GM12878 (cell line): ENCODE measurements around the gene ETDC. TPM values are rescaled to one million over a fixed set of nuclear protein-coding genes. Genes with fewer than 3 reads are reported as not detected.
"Not testable (repeated sequence)": the region's sequence is repeated elsewhere in the genome, so short reads cannot be mapped to it uniquely, and the experiment has no call there.

Source experiments
- ATAC-seq: fragments of 200-7000 bp; cut with Tn5 transposase; 3 replicates; pipeline ENCODE4 v1.9.1; 2020; ENCODE audit warnings: mild to moderate bottlenecking, moderate library complexity
- Bru-seq: library from RNA; stranded (reverse); fragments of 400-500 nt; gene quantifications from one replicate; lab custom pipeline; 2021; lab: Mats Ljungman, UMichigan
- BruChase-seq, 2 experiments: library from RNA; stranded (reverse); fragments of 400-500 nt; gene quantifications; one replicate each; lab custom pipeline; 2021; lab: Mats Ljungman, UMichigan
- BruUV-seq: library from RNA; stranded (reverse); fragments of 400-500 nt; replicated peaks from 2 replicates; lab custom pipeline; 2021; lab: Mats Ljungman, UMichigan
- CTCF ChIA-PET: fragments of 300-600 bp; sonication (Branson Sonifier 250); formaldehyde crosslinking; extraction: SDS; loops from one replicate; lab custom pipeline; 2021; ENCODE audit warnings: inconsistent platforms; lab: Yijun Ruan, JAX
- POLR2A ChIA-PET: fragments of 350-600 bp; formaldehyde crosslinking; extraction: SDS; loops from one replicate; lab custom pipeline; 2021; ENCODE audit warnings: inconsistent platforms; lab: Charles Lee
- RAD21 ChIA-PET: fragments of 300-600 bp; sonication (Branson Sonifier 250); formaldehyde crosslinking; loops from one replicate; lab custom pipeline; 2023; ENCODE audit warnings: antibody characterized with exemption; ENCODE audit not compliant: unreplicated experiment; lab: Charles Lee
- SMC1A ChIA-PET: fragments of 300-600 bp; sonication (Branson Sonifier 250); formaldehyde crosslinking; loops from one replicate; lab custom pipeline; 2023; ENCODE audit not compliant: unreplicated experiment, uncharacterized antibody; lab: Charles Lee
- DNase-seq: peaks from one replicate; pipeline ENCODE4 v3.0.0-alpha.2; 2011; ENCODE audit warnings: low read depth, low spot score
- FAIRE-seq: peaks from 3 replicates; lab custom pipeline; 2011; peaks lifted over from hg19 to GRCh38; lab: Jason Lieb, UNC
- H2AFZ ChIP-seq: 2 replicates; pipeline ENCODE4 v1.6.0; 2011; ENCODE audit warnings: low read depth, low read length, control low read depth; ENCODE audit not compliant: control insufficient read depth
- H3K27ac ChIP-seq: 2 replicates; pipeline ENCODE4 v1.5.1; 2011; ENCODE audit warnings: control low read depth; ENCODE audit not compliant: control insufficient read depth, insufficient read depth
- H3K27me3 ChIP-seq, 2 experiments: replicated peaks in 1 of 2; 2 replicates each; pipeline versions ENCODE4 v1.6.0 to v1.6.1; 2011; ENCODE audit warnings: low read length in 1 of 2; ENCODE audit not compliant: control insufficient read depth in 2 of 2, insufficient read depth in 2 of 2
- H3K36me3 ChIP-seq, 2 experiments: 2 replicates each; pipeline ENCODE4 v1.5.1; 2011; ENCODE audit warnings: low read length in 1 of 2; ENCODE audit not compliant: control insufficient read depth in 2 of 2, insufficient read depth in 2 of 2
- H3K4me1 ChIP-seq: 2 replicates; pipeline ENCODE4 v1.6.1; 2011; ENCODE audit warnings: mild to moderate bottlenecking, low read length, moderate library complexity, mixed read lengths; ENCODE audit not compliant: control insufficient read depth, insufficient read depth
- H3K4me2 ChIP-seq: 2 replicates; pipeline ENCODE4 v1.6.0; 2011; ENCODE audit warnings: control low read depth; ENCODE audit not compliant: control insufficient read depth, insufficient read depth
- H3K4me3 ChIP-seq: fragments of 200-600 bp; sonication (generic); 2 replicates; pipeline ENCODE4 v1.5.1; 2016
- H3K79me2 ChIP-seq: 2 replicates; pipeline ENCODE4 v1.6.0; 2011; ENCODE audit warnings: low read length; ENCODE audit not compliant: control insufficient read depth, insufficient read depth
- H3K9ac ChIP-seq: 2 replicates; pipeline ENCODE4 v1.8.0; 2011; ENCODE audit warnings: low read length, control low read depth, mixed read lengths; ENCODE audit not compliant: control insufficient read depth, insufficient read depth
- H3K9me3 ChIP-seq: replicated peaks from 3 replicates; pipeline ENCODE4 v1.5.1; 2011; ENCODE audit warnings: mild to moderate bottlenecking, low read length; ENCODE audit not compliant: control insufficient read depth, insufficient read depth
- H4K20me1 ChIP-seq: 2 replicates; pipeline ENCODE4 v1.6.0; 2011; ENCODE audit not compliant: control insufficient read depth, insufficient read depth
- CREM ChIP-seq: IDR thresholded peaks from 2 replicates; pipeline ENCODE4 v1.6.1; 2014; ENCODE audit warnings: antibody characterized with exemption, low read depth
- HDAC2 ChIP-seq: fragments of 200-600 bp; sonication (generic); IDR thresholded peaks from 2 replicates; pipeline ENCODE4 v1.6.1; 2017
- HDGF ChIP-seq: fragments of 450-650 bp; IDR thresholded peaks from 2 replicates; pipeline ENCODE4 v1.6.1; 2016; ENCODE audit warnings: antibody characterized with exemption
- RFX5 ChIP-seq: IDR thresholded peaks from 2 replicates; pipeline ENCODE4 v1.6.1; 2011; ENCODE audit warnings: low read depth, low read length, improper control_type of control experiment
- TCF12 ChIP-seq: IDR thresholded peaks from 2 replicates; pipeline ENCODE4 v1.6.1; 2011; ENCODE audit warnings: low read depth, mild to moderate bottlenecking, low read length
- WRNIP1 ChIP-seq: IDR thresholded peaks from 2 replicates; pipeline ENCODE4 v1.6.1; 2011; ENCODE audit warnings: low read depth, low read length, improper control_type of control experiment, borderline replicate concordance
- ZNF24 ChIP-seq: fragments of 450-650 bp; IDR thresholded peaks from 2 replicates; pipeline ENCODE4 v1.6.1; 2017; ENCODE audit warnings: antibody characterized with exemption, mild to moderate bottlenecking
- ZNF622 ChIP-seq: fragments of 450-650 bp; IDR thresholded peaks from 2 replicates; pipeline ENCODE4 v1.6.1; 2017; ENCODE audit warnings: mild to moderate bottlenecking, inconsistent platforms
- WGBS: methylation state at CpG from one replicate; pipeline ENCODE4 v1.1.6; 2016; ENCODE audit warnings: low lambda C conversion rate; ENCODE audit not compliant: insufficient replicate concordance, insufficient coverage; ENCODE audit errors: missing lambda C conversion rate; 5-methylcytosine and 5-hydroxymethylcytosine counted together
- in situ Hi-C: fragments of 300-500 bp; cut with MboI; formaldehyde crosslinking; loops from 9 replicates; pipeline ENCODE4 v1.14.3; 2018; ENCODE audit warnings: mixed read lengths
- intact Hi-C: fragments of 100-400 bp; cut with micrococcal nuclease; formaldehyde crosslinking; loops from one replicate; pipeline ENCODE4 v1.14.2; 2022; ENCODE audit not compliant: unreplicated experiment
- long read RNA-seq, 2 experiments: library from polyadenylated mRNA; unstranded; transcript quantifications; one replicate each; pipeline ENCODE4 v2.0.0, GENCODE V29; 2019 to 2020
- polyA minus RNA-seq, 3 experiments: library from RNA; depleted of rRNA, polyadenylated mRNA; stranded (reverse); fragments of >200 nt; gene quantifications; 2 replicates each; pipeline ENCODE4 v1.2.3, GENCODE V29; 2011
- polyA plus RNA-seq, 11 experiments: library from polyadenylated mRNA; depleted of rRNA in 4 of 11; unstranded in 6 of 11; stranded (reverse) in 5 of 11; fragments of >200 nt; fragmentation: Nextera tagmentation in 4 of 11; fragmentation: Illumina TruSeq in 1 of 11; extraction: Ambion mirVana in 4 of 11; extraction: Trizol in 1 of 11; gene quantifications; 1 replicate in 1 of 11; 2 replicates in 10 of 11; pipeline versions ENCODE4 v1.2.1 to v1.2.3, GENCODE V29; 2011 to 2016; ENCODE audit warnings: inconsistent platforms in 2 of 11, missing spikeins in 2 of 11, low read depth in 1 of 11
- total RNA-seq, 4 experiments: library from RNA; depleted of rRNA in 3 of 4; stranded (reverse); fragments of >200 nt in 3 of 4; fragmentation: Illumina TruSeq in 1 of 4; extraction: Trizol in 1 of 4; gene quantifications; 2 replicates each; pipeline versions ENCODE4 v1.2.1 to v1.2.3, GENCODE V29; 2013 to 2021
- TF ChIP-seq, protein P1 (sequence below): IDR thresholded peaks from 2 replicates; pipeline ENCODE4 v1.6.1; 2012; ENCODE audit warnings: low read depth, low read length, improper control_type of control experiment

The ETDC gene
- not detected in 2 replicates for total RNA-seq (2013; cell fraction: nucleolus; rRNA removed)
- not detected in 2 replicates for total RNA-seq (2014; rRNA removed)
- not detected in 2 replicates for total RNA-seq (2014; rRNA removed; fragmentation: Illumina TruSeq; extraction: Trizol)
- not detected in 2 replicates for total RNA-seq (2021)
- not detected for polyA plus RNA-seq (2011; ENCODE audit: low read depth)
- polyA plus RNA-seq (2011; rRNA removed), result not detected in 2 replicates
- not detected in 2 replicates for polyA plus RNA-seq (2011; cell fraction: cytosol; rRNA removed)
- polyA plus RNA-seq (2011; cell fraction: nucleus; rRNA removed), result not detected in 2 replicates
- polyA plus RNA-seq (2012), result not detected in 2 replicates
- polyA plus RNA-seq (2014; fragmentation: Illumina TruSeq; extraction: Trizol), result not detected in 2 replicates
- polyA plus RNA-seq (2014; fragmentation: Nextera tagmentation; extraction: Ambion mirVana), result not detected
- not detected in 2 replicates for polyA plus RNA-seq (2014; rRNA removed)
- not detected for polyA plus RNA-seq (2016; fragmentation: Nextera tagmentation; extraction: Ambion mirVana)
- polyA minus RNA-seq (2011; rRNA and poly(A)+ RNA removed), result not detected in 2 replicates
- polyA minus RNA-seq (2011; cell fraction: cytosol; rRNA and poly(A)+ RNA removed), result not detected in 2 replicates
- not detected in 2 replicates for polyA minus RNA-seq (2011; cell fraction: nucleus; rRNA and poly(A)+ RNA removed)
- Bru-seq, nascent RNA, result not detected
- not detected for BruChase-seq, experiment 1, labeled RNA remaining after a 6-hour chase
- not detected for BruChase-seq, experiment 2, labeled RNA remaining after a 2-hour chase
- long read RNA-seq, experiment 1, result 0 reads
- long read RNA-seq, experiment 2, result 0 reads

DNA sequence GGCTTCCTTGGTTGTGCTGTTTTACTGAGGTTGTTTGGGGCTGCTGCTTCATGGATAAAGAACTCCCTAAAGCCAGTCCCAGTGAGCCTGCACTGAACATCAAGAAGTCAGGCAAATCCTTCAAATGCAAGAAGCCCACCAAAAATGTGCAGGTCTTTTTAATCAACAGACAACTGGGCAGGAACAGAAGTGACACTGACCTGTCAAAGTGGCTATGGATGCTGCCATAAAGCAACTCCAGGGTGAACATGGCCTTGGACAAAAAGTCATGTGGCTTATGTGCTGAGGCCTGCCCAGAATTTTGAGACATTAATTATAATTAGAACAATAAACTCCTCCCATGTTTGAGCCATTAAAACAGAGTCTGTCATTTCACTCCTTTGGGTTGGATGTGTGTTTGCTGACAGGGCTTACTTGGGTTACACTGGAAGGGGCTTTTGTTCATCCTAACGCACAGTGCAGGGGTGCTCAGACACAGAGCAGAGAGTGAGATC, at the start of gene ETDC:
ETDC (plus strand) TSS at position 51 of the 494 bp plus-strand sequence; CDS start at position 51, 0 bp downstream.
- ChIA-PET RAD21 (no interaction called here), CTCF (no interaction called here), SMC1A (no interaction called here), POLR2A (no interaction called here)
- intact Hi-C loops, result no loop called here
- Histone ChIP-seq H2AFZ (no peak within 1 kb of the TSS), H4K20me1 (no peaks in the 10 kb centered on the region), H3K79me2 (no peaks in the 10 kb centered on the region), H3K27me3 (no peaks in the 10 kb centered on the region), H3K9ac (no peak within 1 kb of the TSS), H3K27ac (no peak within 1 kb of the TSS), H3K4me1 (no peaks in the 10 kb centered on the region), H3K36me3 (no peaks in the 10 kb centered on the region), H3K4me3 (no peak within 1 kb of the TSS), H3K4me2 (no peak within 1 kb of the TSS), H3K9me3 (no peaks in the 10 kb centered on the region)
- in situ Hi-C loops, result no loop called here
- TF ChIP-seq ZNF24, result no peak
- TF ChIP-seq, protein P1, sequence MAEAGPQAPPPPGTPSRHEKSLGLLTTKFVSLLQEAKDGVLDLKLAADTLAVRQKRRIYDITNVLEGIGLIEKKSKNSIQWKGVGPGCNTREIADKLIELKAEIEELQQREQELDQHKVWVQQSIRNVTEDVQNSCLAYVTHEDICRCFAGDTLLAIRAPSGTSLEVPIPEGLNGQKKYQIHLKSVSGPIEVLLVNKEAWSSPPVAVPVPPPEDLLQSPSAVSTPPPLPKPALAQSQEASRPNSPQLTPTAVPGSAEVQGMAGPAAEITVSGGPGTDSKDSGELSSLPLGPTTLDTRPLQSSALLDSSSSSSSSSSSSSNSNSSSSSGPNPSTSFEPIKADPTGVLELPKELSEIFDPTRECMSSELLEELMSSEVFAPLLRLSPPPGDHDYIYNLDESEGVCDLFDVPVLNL, result no peak
- no peak for TF ChIP-seq TCF12
- no peak for TF ChIP-seq RFX5
- no peak for TF ChIP-seq ZNF622
- no peak for TF ChIP-seq HDAC2
- no peak for TF ChIP-seq CREM
- TF ChIP-seq HDGF, result no peak
- no peak for TF ChIP-seq WRNIP1
- ATAC-seq (no peak), DNase-seq (no peak), FAIRE-seq (no peak)
- WGBS, result 0% methylated on average over 1 of the region's 1 CpG
- BruUV-seq, result no TSS peak

- H4K20me1 ChIP-seq, POLR2A ChIA-PET, H3K27me3 ChIP-seq, RAD21 ChIA-PET, BruUV-seq, H2AFZ ChIP-seq, SMC1A ChIA-PET, H3K27ac ChIP-seq, H3K4me3 ChIP-seq, CTCF ChIA-PET, H3K9ac ChIP-seq, H3K36me3 ChIP-seq, H3K4me1 ChIP-seq, intact Hi-C loops, H3K79me2 ChIP-seq, in situ Hi-C loops, FAIRE-seq, ATAC-seq, H3K9me3 ChIP-seq, H3K4me2 ChIP-seq, DNase-seq: not testable (repeated sequence)
- 86% methylated on average over 2 of the region's 2 CpGs for WGBS
Observed at GRCh38 chrX:135260976-135261375, 48.3 kb upstream of the ETDC start.
